ENCODE results near the gene ASIC4. TPM values are rescaled to one million over a fixed set of nuclear protein-coding genes. Genes with fewer than 3 reads are reported as not detected.

Gene ASIC4
- total and polyA plus RNA-seq, 2 of the 13 experiments (the other 11 are each of a cell fraction or from before 2014, with no cell fraction given), result 0.03 TPM; not detected in 1

- TF ChIP-seq KLF11 (CRISPR knock-in tag; IDR thresholded peaks at IDR 0.05), result 0 out of 2 replicates have a peak, but pooled peaks have one; percentile 21
- TF ChIP-seq SRSF4 (IDR thresholded peaks at IDR 0.05; ENCODE audit: low read depth, low read length, poor library complexity, severe bottlenecking), result no peak
- no peak for TF ChIP-seq KLF16 (CRISPR knock-in tag; IDR thresholded peaks at IDR 0.05)
- TF ChIP-seq BATF2 (CRISPR knock-in tag; IDR thresholded peaks at IDR 0.05), result no peak
Measured at GRCh38 chr2:219575566-219576504, 61.6 kb downstream of the ASIC4 start (continued).

- H3K9me3 ChIP-seq (ENCODE audit: low read length), result no peaks in the 10 kb centered on the region
- peak overlapping the region in 2 of 3 experiments; percentile 23 to 45; a peak in 3 of 6 replicates for H3K4me3 ChIP-seq (replicated peaks in 1 of 3; ENCODE audit: insufficient read depth in 1 of 3, low read depth in 2 of 3, low read length in 3 of 3)
- H3K27me3 ChIP-seq (ENCODE audit: control insufficient read depth in 1 of 2, insufficient read depth in 2 of 2, low read length in 2 of 2), result no peaks in the 10 kb centered on the region
- intact Hi-C loops (cut with micrococcal nuclease; ENCODE audit: unreplicated experiment) (loop anchor here (1.0 to 5.0 kb wide), 3 partner anchors 21 to 51 kb away; partner anchors contain the start of genes CHPF, SLC4A3 and STK11IP), in situ Hi-C loops (cut with HindIII; ENCODE audit: extremely low pct_ligation_motif_present, low pct_unique_long_range_greater_than_20kb) (no loop called here)
- ATAC-seq (peak; percentile 94), DNase-seq (ENCODE audit: low spot score) (peak; percentile 100), FAIRE-seq (peak; percentile 97)
- POLR2A ChIA-PET, result interaction anchor here (0.6 to 5.5 kb wide), 13 partner anchors 9 to 328 kb away, joined by 3 to 82 read pairs (median 4); partner anchors contain the start of genes CHPF, DNPEP, STK11IP and TMEM198
- H3K79me2 ChIP-seq (ENCODE audit: insufficient read depth, low read length), result no peaks in the 10 kb centered on the region
- peak overlapping the region; percentile 79 for H3K4me2 ChIP-seq (ENCODE audit: low read depth, low read length)
- H2AFZ ChIP-seq (ENCODE audit: low read length), result no peak overlapping the region
- no peaks in the 10 kb centered on the region for H4K20me1 ChIP-seq (ENCODE audit: insufficient read depth, low read length)
- H3K4me1 ChIP-seq (ENCODE audit: insufficient read depth, low read length), result peaks cover 81% of the 10 kb centered on the region
- H3K9ac ChIP-seq (ENCODE audit: insufficient read depth, low read depth, low read length), result peak overlapping the region; percentile 65
- CTCF ChIA-PET (ENCODE audit: low intra/inter-chr PET ratio, low total read pairs), result interaction anchor here (1.8 kb wide), 1 partner anchor 66 kb away, joined by 5 read pairs; no protein-coding TSS in a partner anchor
- 0% methylated on average over 12 of the region's 15 CpGs for WGBS (ENCODE audit: low lambda C conversion rate)
- H3K27ac ChIP-seq (ENCODE audit: extremely low read length, insufficient read depth, low read length), result peak overlapping the region; percentile 86
- BruUV-seq (replicated peaks), result TSS peak; percentile 77
- no peaks in the 10 kb centered on the region for H3K36me3 ChIP-seq (replicated peaks in 1 of 2; ENCODE audit: control insufficient read depth in 1 of 2, insufficient read depth in 2 of 2, low read length in 2 of 2)
- TF ChIP-seq ZNF737 (CRISPR knock-in tag; IDR thresholded peaks at IDR 0.05; ENCODE audit: borderline replicate concordance) (no peak), TIGD3 (CRISPR knock-in tag; IDR thresholded peaks at IDR 0.05; ENCODE audit: borderline replicate concordance) (no peak), ZNF446 (CRISPR knock-in tag; IDR thresholded peaks at IDR 0.05) (no peak), MEIS2 (CRISPR knock-in tag; IDR thresholded peaks at IDR 0.05) (peak; percentile 98), BATF2 (CRISPR knock-in tag; IDR thresholded peaks at IDR 0.05) (no peak), MBNL3 (CRISPR knock-in tag; conservative IDR thresholded peaks at IDR 0.05) (no peak), HHEX (CRISPR knock-in tag; IDR thresholded peaks at IDR 0.05) (no peak), LBX2 (CRISPR knock-in tag; IDR thresholded peaks at IDR 0.05; ENCODE audit: borderline replicate concordance) (no peak), ZNF749 (CRISPR knock-in tag; IDR thresholded peaks at IDR 0.05; ENCODE audit: borderline replicate concordance) (0 out of 2 replicates have a peak, but pooled peaks have one; percentile 65), PRPF4 (IDR thresholded peaks at IDR 0.05; ENCODE audit: low read depth, low read length, poor library complexity, severe bottlenecking) (no peak), ZNF644 (CRISPR knock-in tag; IDR thresholded peaks at IDR 0.05; ENCODE audit: low read depth) (peak; percentile 89)
Measured at GRCh38 chr2:219576505-219577388, 62.5 kb downstream of the ASIC4 start.

Data from HepG2 (cell line).